Activated CD4-positive, alpha-beta memory T cell treated with anti-CD3 and anti-CD28 coated beads for 36 hours (primary cell): ENCODE results near the gene IPO4. TPM values are rescaled to one million over a fixed set of nuclear protein-coding genes. Genes with fewer than 3 reads are reported as not detected.

Experiments
- CTCF ChIA-PET: fragments of 350-600 bp; sonication (Branson Sonifier 250); formaldehyde crosslinking; loops from one replicate; lab custom pipeline; 2021; ENCODE audit warnings: antibody characterized with exemption, inconsistent platforms; lab: Charles Lee
- POLR2A ChIA-PET: fragments of 350-600 bp; sonication (Branson Sonifier 250); formaldehyde crosslinking; loops from one replicate; lab custom pipeline; 2021; ENCODE audit warnings: antibody characterized with exemption; lab: Charles Lee
- DNase-seq: peaks from one replicate; pipeline ENCODE4 v3.0.0-alpha.2; 2020
- H3K27ac Mint-ChIP-seq: one replicate; pipeline ENCODE4 v1.8.0; 2021; ENCODE audit warnings: mixed read lengths
- H3K27me3 Mint-ChIP-seq: one replicate; pipeline ENCODE4 v1.8.0; 2021; ENCODE audit warnings: mixed read lengths
- H3K36me3 Mint-ChIP-seq: one replicate; pipeline ENCODE4 v1.8.0; 2021; ENCODE audit warnings: mixed read lengths
- H3K4me1 Mint-ChIP-seq: one replicate; pipeline ENCODE4 v1.8.0; 2021; ENCODE audit warnings: low read depth, mixed read lengths
- H3K4me3 Mint-ChIP-seq: one replicate; pipeline ENCODE4 v1.8.0; 2021; ENCODE audit warnings: mild to moderate bottlenecking, mixed read lengths
- H3K9me3 Mint-ChIP-seq: one replicate; pipeline ENCODE4 v1.8.0; 2021; ENCODE audit warnings: mixed read lengths
- intact Hi-C: fragments of 100-400 bp; cut with micrococcal nuclease; formaldehyde crosslinking; loops from one replicate; pipeline ENCODE4 v1.15.1; 2023
- total RNA-seq, 2 experiments: library from RNA; stranded (reverse); gene quantifications; one replicate each; pipeline ENCODE4 v1.2.3, GENCODE V29; 2021

Gene IPO4
- total RNA-seq, 2 experiments from 2014 or later, result 69.5 to 72.6 TPM

GRCh38 chr14:24159777-24160498 is 28.7 kb downstream of the IPO4 start:
- Mint-ChIP-seq H3K27ac (peak overlapping the region; percentile 100), H3K36me3 (peaks cover 67% of the 10 kb centered on the region), H3K27me3 (no peaks in the 10 kb centered on the region), H3K9me3 (no peaks in the 10 kb centered on the region), H3K4me1 (peaks cover 32% of the 10 kb centered on the region), H3K4me3 (no peak overlapping the region)
- DNase-seq, result no peak
- intact Hi-C loops, result no loop called here
- ChIA-PET POLR2A (interaction anchor here (0.7 to 4.2 kb wide), 14 partner anchors 9 to 278 kb away, joined by 3 to 60 read pairs (median 14); partner anchors contain the start of genes CHMP4A, DCAF11, EMC9 and IPO4), CTCF (interaction anchor here (1.0 to 4.6 kb wide), 18 partner anchors 9 to 151 kb away, joined by 3 to 76 read pairs (median 16); partner anchors contain the start of genes DCAF11, EMC9, IPO4 and LTB4R2)

DNA sequence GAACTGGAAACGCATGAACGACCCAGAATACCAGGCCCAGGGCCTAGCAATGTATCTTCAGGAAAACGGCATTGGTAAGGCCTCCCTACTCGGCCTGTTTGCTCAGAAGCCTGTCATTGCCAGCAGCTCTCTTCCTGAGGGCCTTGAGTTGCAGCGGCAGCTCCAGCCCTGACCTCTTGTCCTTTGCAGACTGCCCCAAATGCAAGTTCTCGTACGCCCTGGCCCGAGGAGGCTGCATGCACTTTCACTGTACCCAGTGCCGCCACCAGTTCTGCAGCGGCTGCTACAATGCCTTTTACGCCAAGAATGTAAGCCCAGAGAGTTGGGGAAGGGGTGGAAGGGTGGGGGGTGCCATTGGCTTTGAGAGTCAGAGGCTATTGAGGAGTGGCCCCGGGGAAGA is 31.3 kb downstream of the IPO4 start:
- intact Hi-C loops, result no loop called here
- Mint-ChIP-seq H3K4me3 (no peak overlapping the region), H3K9me3 (no peaks in the 10 kb centered on the region), H3K4me1 (peaks cover 14% of the 10 kb centered on the region), H3K27me3 (no peaks in the 10 kb centered on the region), H3K27ac (peak overlapping the region; percentile 36), H3K36me3 (peaks cover 54% of the 10 kb centered on the region)
- ChIA-PET POLR2A (interaction anchor here (0.6 to 2.0 kb wide), 3 partner anchors 10 to 16 kb away, joined by 3 to 5 read pairs (median 3); partner anchors contain the start of genes EMC9, PSME2 and RNF31), CTCF (no interaction called here)
- no peak for DNase-seq

- peak overlapping the region; percentile 44 for H3K27ac Mint-ChIP-seq
- ChIA-PET CTCF (interaction anchor here (0.7 kb wide), 1 partner anchor 99 kb away, joined by 3 read pairs; no protein-coding TSS in a partner anchor), POLR2A (interaction anchor here (0.6 to 2.0 kb wide), 3 partner anchors 10 to 15 kb away, joined by 3 to 5 read pairs (median 3); partner anchors contain the start of genes EMC9, PSME2 and RNF31)
- no peak for DNase-seq
- H3K9me3 Mint-ChIP-seq, result no peaks in the 10 kb centered on the region
- peaks cover 51% of the 10 kb centered on the region for H3K36me3 Mint-ChIP-seq
- H3K4me1 Mint-ChIP-seq, result peaks cover 9% of the 10 kb centered on the region
- H3K4me3 Mint-ChIP-seq, result no peak overlapping the region
- H3K27me3 Mint-ChIP-seq, result no peaks in the 10 kb centered on the region
- intact Hi-C loops, result no loop called here
These were observed 31.8 kb downstream of the IPO4 start for GRCh38 chr14:24156840-24157239.

GRCh38 chr14:24155100-24155499 is 33.5 kb downstream of the IPO4 start:
- Mint-ChIP-seq H3K36me3 (peaks cover 49% of the 10 kb centered on the region), H3K9me3 (no peaks in the 10 kb centered on the region), H3K4me1 (peaks cover 7% of the 10 kb centered on the region), H3K4me3 (no peak overlapping the region), H3K27me3 (no peaks in the 10 kb centered on the region), H3K27ac (peak overlapping the region; percentile 2)
- ChIA-PET CTCF (interaction anchor here (1.2 to 1.9 kb wide), 2 partner anchors 9 to 49 kb away, joined by 3 to 7 read pairs; partner anchors contain the start of genes PSME2 and RNF31), POLR2A (interaction anchor here (1.1 to 1.5 kb wide), 2 partner anchors 18 to 32 kb away, joined by 3 to 4 read pairs; partner anchors contain the start of gene PSME1)
- no peak for DNase-seq
- intact Hi-C loops, result no loop called here

DNA sequence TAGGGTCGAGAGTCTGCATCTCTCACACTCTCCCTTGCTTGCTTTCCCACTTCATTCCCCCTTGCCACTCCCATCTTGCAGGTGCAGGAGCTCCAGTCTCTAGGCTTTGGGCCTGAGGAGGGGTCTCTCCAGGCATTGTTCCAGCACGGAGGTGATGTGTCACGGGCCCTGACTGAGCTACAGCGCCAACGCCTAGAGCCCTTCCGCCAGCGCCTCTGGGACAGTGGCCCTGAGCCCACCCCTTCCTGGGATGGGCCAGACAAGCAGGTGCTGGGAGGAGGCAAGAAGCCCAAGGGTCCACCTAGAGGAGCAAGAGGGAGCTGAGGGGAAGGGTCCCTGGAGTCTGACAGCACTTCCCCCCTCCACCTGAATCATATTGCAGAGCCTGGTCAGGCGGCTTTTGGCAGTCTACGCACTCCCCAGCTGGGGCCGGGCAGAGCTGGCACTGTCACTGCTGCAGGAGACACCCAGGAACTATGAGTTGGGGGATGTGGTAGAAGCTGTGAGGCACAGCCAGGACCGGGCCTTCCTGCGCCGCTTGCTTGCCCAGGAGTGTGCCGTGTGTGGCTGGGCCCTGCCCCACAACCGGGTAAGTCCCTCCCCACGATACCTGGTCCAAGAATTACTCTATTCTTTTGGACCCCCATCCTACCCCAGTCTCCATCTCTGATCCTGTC is 37.1 kb downstream of the IPO4 start:
- Mint-ChIP-seq H3K36me3 (peaks cover 45% of the 10 kb centered on the region), H3K4me1 (peaks cover 25% of the 10 kb centered on the region), H3K27ac (no peak overlapping the region), H3K4me3 (no peak overlapping the region), H3K9me3 (no peaks in the 10 kb centered on the region), H3K27me3 (no peaks in the 10 kb centered on the region)
- ChIA-PET POLR2A (interaction anchor here (1.0 to 3.4 kb wide), 2 partner anchors 9 to 15 kb away, joined by 5 to 15 read pairs; partner anchors contain the start of gene IRF9), CTCF (interaction anchor here (1.0 to 3.9 kb wide), 3 partner anchors 10 to 43 kb away, joined by 3 to 31 read pairs (median 4); partner anchors contain the start of genes EMC9 and IRF9)
- no peak for DNase-seq
- intact Hi-C loops, result no loop called here

GRCh38 chr14:24150993-24151392 is 37.6 kb downstream of the IPO4 start:
- Mint-ChIP-seq H3K36me3 (peaks cover 46% of the 10 kb centered on the region), H3K4me1 (peaks cover 25% of the 10 kb centered on the region), H3K27me3 (no peaks in the 10 kb centered on the region), H3K4me3 (no peak overlapping the region), H3K9me3 (no peaks in the 10 kb centered on the region), H3K27ac (no peak overlapping the region)
- no peak for DNase-seq
- intact Hi-C loops, result no loop called here
- ChIA-PET CTCF (interaction anchor here (0.6 to 3.9 kb wide), 3 partner anchors 10 to 42 kb away, joined by 3 to 31 read pairs (median 3); partner anchors contain the start of gene IRF9), POLR2A (interaction anchor here (1.0 to 3.4 kb wide), 2 partner anchors 10 to 14 kb away, joined by 5 to 15 read pairs; partner anchors contain the start of gene IRF9)

GRCh38 chr14:24150567-24150966 is 38.0 kb downstream of the IPO4 start:
- intact Hi-C loops, result no loop called here
- DNase-seq, result no peak
- Mint-ChIP-seq H3K36me3 (peaks cover 47% of the 10 kb centered on the region), H3K27me3 (no peaks in the 10 kb centered on the region), H3K4me1 (peaks cover 29% of the 10 kb centered on the region), H3K9me3 (no peaks in the 10 kb centered on the region), H3K27ac (peak overlapping the region; percentile 39), H3K4me3 (no peak overlapping the region)
- ChIA-PET POLR2A (interaction anchor here (3.4 kb wide), 1 partner anchor 10 kb away, joined by 15 read pairs; the partner anchor contains the start of gene IRF9), CTCF (interaction anchor here (0.6 to 3.9 kb wide), 3 partner anchors 10 to 42 kb away, joined by 3 to 31 read pairs (median 3); partner anchors contain the start of gene IRF9)

- intact Hi-C loops, result no loop called here
- ChIA-PET POLR2A (interaction anchor here (0.8 to 3.4 kb wide), 2 partner anchors 9 to 11 kb away, joined by 3 to 15 read pairs; partner anchors contain the start of genes EMC9 and IRF9), CTCF (interaction anchor here (0.6 to 3.9 kb wide), 2 partner anchors 11 to 46 kb away, joined by 3 to 31 read pairs; partner anchors contain the start of genes IRF9 and TM9SF1)
- Mint-ChIP-seq H3K4me3 (no peak overlapping the region), H3K36me3 (peaks cover 49% of the 10 kb centered on the region), H3K27me3 (no peaks in the 10 kb centered on the region), H3K4me1 (peaks cover 34% of the 10 kb centered on the region), H3K9me3 (no peaks in the 10 kb centered on the region), H3K27ac (no peak overlapping the region)
- no peak for DNase-seq
These were observed 38.6 kb downstream of the IPO4 start for GRCh38 chr14:24150061-24150460.

DNA sequence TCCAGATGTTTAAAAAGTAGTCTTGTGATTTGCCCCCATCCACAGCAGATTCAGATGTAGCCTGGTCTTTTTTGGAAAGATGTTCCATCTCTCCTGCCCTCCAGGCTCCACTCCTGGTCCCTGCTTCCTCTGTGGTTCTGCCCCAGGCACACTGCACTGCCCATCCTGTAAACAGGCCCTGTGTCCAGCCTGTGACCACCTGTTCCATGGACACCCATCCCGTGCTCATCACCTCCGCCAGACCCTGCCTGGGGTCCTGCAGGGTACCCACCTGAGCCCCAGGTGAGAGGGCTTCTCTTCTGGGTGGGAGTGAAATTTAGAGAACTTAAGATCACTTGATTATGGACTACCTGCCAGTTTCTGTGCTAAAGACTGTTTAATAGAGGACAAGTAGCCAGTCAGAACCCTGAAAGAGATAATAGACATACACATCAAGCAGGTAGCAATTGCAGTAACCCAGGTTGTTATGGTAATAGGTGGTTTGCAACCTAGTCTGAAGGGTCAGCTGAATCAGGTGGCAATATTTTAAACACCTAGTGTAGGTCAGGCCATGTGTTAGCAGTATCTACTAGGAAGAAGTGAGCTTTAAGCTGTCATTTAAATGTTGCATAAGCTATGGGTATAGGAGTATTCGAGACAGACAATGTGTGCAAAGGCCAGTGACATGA is 39.2 kb downstream of the IPO4 start:
- no peak overlapping the region for H3K27ac Mint-ChIP-seq
- H3K27me3 Mint-ChIP-seq, result no peaks in the 10 kb centered on the region
- no peak for DNase-seq
- peaks cover 40% of the 10 kb centered on the region for H3K4me1 Mint-ChIP-seq
- ChIA-PET CTCF (interaction anchor here (0.6 to 6.3 kb wide), 4 partner anchors 12 to 46 kb away, joined by 3 to 76 read pairs (median 18); partner anchors contain the start of genes IRF9 and TM9SF1), POLR2A (interaction anchor here (0.8 to 4.1 kb wide), 3 partner anchors 8 to 12 kb away, joined by 3 to 60 read pairs (median 15); partner anchors contain the start of genes EMC9 and IRF9)
- H3K9me3 Mint-ChIP-seq, result no peaks in the 10 kb centered on the region
- H3K4me3 Mint-ChIP-seq, result peak overlapping the region; percentile 100
- intact Hi-C loops, result loop anchor here (5.0 kb wide), 1 partner anchor 148 kb away; the partner anchor contains the start of genes DHRS1 and NOP9
- peaks cover 49% of the 10 kb centered on the region for H3K36me3 Mint-ChIP-seq

- Mint-ChIP-seq H3K4me1 (peaks cover 52% of the 10 kb centered on the region), H3K9me3 (no peaks in the 10 kb centered on the region), H3K36me3 (peaks cover 58% of the 10 kb centered on the region), H3K27me3 (no peaks in the 10 kb centered on the region), H3K27ac (peak overlapping the region; percentile 80), H3K4me3 (peak overlapping the region; percentile 100)
- DNase-seq, result peak; percentile 24
- ChIA-PET POLR2A (interaction anchor here (1.0 to 4.1 kb wide), 8 partner anchors 11 to 163 kb away, joined by 3 to 60 read pairs (median 19); partner anchors contain the start of genes DCAF11, IPO4, IRF9 and NRL), CTCF (interaction anchor here (1.0 to 6.3 kb wide), 7 partner anchors 10 to 90 kb away, joined by 3 to 76 read pairs (median 5); partner anchors contain the start of genes DCAF11, IRF9, NRL and PSME1)
- intact Hi-C loops, result loop anchor here (1.0 to 5.0 kb wide), 9 partner anchors 12 to 283 kb away; partner anchors contain the start of genes CARMIL3, CHMP4A, DCAF11 and DHRS1
These were observed 40.7 kb downstream of the IPO4 start for GRCh38 chr14:24147761-24148428.
